ENCODE data around the gene ICAM4. TPM values are rescaled to one million over a fixed set of nuclear protein-coding genes. Genes with fewer than 3 reads are reported as not detected.

ICAM4 gene
- polyA plus RNA-seq, 1 donor from 2014 or later, result not detected

- peaks cover 74% of the 10 kb centered on the region for H3K27me3 ChIP-seq (ENCODE audit: insufficient read depth, low read depth, low read length)
- H2AFZ ChIP-seq (ENCODE audit: low read depth, low read length), result no peak overlapping the region
- no peak overlapping the region for H3K4me2 ChIP-seq (ENCODE audit: low read length)
- no peaks in the 10 kb centered on the region for H3F3A ChIP-seq (ENCODE audit: insufficient read depth, low read length, poor library complexity, severe bottlenecking)
- H3K9me3 ChIP-seq (ENCODE audit: low read length), result no peaks in the 10 kb centered on the region
- no peaks in the 10 kb centered on the region for H4K20me1 ChIP-seq (ENCODE audit: insufficient read depth)
- no peak overlapping the region for H3K4me3 ChIP-seq (ENCODE audit: low read length)
- no peak overlapping the region for H3K9ac ChIP-seq (ENCODE audit: low read length)
- TF ChIP-seq MXI1 (conservative IDR thresholded peaks at IDR 0.05; ENCODE audit: poor library complexity, severe bottlenecking), result no peak
- no peak for TF ChIP-seq TAF1 (IDR thresholded peaks at IDR 0.05; ENCODE audit: low read depth)
- no peak for TF ChIP-seq POLR2AphosphoS5 (IDR thresholded peaks at IDR 0.05)
- TF ChIP-seq EZH2 (IDR thresholded peaks at IDR 0.05; ENCODE audit: borderline replicate concordance, insufficient read depth, low read length, poor library complexity, severe bottlenecking), result no peak
- TF ChIP-seq, protein P1, sequence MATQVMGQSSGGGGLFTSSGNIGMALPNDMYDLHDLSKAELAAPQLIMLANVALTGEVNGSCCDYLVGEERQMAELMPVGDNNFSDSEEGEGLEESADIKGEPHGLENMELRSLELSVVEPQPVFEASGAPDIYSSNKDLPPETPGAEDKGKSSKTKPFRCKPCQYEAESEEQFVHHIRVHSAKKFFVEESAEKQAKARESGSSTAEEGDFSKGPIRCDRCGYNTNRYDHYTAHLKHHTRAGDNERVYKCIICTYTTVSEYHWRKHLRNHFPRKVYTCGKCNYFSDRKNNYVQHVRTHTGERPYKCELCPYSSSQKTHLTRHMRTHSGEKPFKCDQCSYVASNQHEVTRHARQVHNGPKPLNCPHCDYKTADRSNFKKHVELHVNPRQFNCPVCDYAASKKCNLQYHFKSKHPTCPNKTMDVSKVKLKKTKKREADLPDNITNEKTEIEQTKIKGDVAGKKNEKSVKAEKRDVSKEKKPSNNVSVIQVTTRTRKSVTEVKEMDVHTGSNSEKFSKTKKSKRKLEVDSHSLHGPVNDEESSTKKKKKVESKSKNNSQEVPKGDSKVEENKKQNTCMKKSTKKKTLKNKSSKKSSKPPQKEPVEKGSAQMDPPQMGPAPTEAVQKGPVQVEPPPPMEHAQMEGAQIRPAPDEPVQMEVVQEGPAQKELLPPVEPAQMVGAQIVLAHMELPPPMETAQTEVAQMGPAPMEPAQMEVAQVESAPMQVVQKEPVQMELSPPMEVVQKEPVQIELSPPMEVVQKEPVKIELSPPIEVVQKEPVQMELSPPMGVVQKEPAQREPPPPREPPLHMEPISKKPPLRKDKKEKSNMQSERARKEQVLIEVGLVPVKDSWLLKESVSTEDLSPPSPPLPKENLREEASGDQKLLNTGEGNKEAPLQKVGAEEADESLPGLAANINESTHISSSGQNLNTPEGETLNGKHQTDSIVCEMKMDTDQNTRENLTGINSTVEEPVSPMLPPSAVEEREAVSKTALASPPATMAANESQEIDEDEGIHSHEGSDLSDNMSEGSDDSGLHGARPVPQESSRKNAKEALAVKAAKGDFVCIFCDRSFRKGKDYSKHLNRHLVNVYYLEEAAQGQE (IDR thresholded peaks at IDR 0.05; ENCODE audit: borderline replicate concordance), result no peak
- no peaks in the 10 kb centered on the region for H3K9me2 ChIP-seq (ENCODE audit: insufficient read depth, low read length)
- no peak overlapping the region for H3K27ac ChIP-seq (ENCODE audit: low read length)
- H3K36me3 ChIP-seq (ENCODE audit: insufficient read depth, low read length), result no peaks in the 10 kb centered on the region
- no peaks in the 10 kb centered on the region for H3K79me2 ChIP-seq (replicated peaks; ENCODE audit: insufficient read depth, low read length)
Measured at GRCh38 chr19:10295305-10295846, 8.6 kb downstream of the ICAM4 start.

- Histone ChIP-seq H3K9me3 (ENCODE audit: low read length) (no peaks in the 10 kb centered on the region), H3F3A (ENCODE audit: insufficient read depth, low read length, poor library complexity, severe bottlenecking) (no peaks in the 10 kb centered on the region), H3K4me2 (ENCODE audit: low read length) (no peak overlapping the region), H3K79me2 (replicated peaks; ENCODE audit: insufficient read depth, low read length) (no peaks in the 10 kb centered on the region), H3K27me3 (ENCODE audit: insufficient read depth, low read depth, low read length) (peaks cover 67% of the 10 kb centered on the region), H3K36me3 (ENCODE audit: insufficient read depth, low read length) (no peaks in the 10 kb centered on the region), H4K20me1 (ENCODE audit: insufficient read depth) (no peaks in the 10 kb centered on the region), H3K4me3 (ENCODE audit: low read length) (no peak overlapping the region), H2AFZ (ENCODE audit: low read depth, low read length) (no peak overlapping the region), H3K27ac (ENCODE audit: low read length) (no peak overlapping the region), H3K9ac (ENCODE audit: low read length) (no peak overlapping the region), H3K9me2 (ENCODE audit: insufficient read depth, low read length) (no peaks in the 10 kb centered on the region)
- TF ChIP-seq MXI1 (conservative IDR thresholded peaks at IDR 0.05; ENCODE audit: poor library complexity, severe bottlenecking), result no peak
- TF ChIP-seq TAF1 (IDR thresholded peaks at IDR 0.05; ENCODE audit: low read depth), result no peak
- TF ChIP-seq EP300 (conservative IDR thresholded peaks at IDR 0.05; ENCODE audit: poor library complexity, severe bottlenecking), result no peak
- no peak for TF ChIP-seq SMC3 (conservative IDR thresholded peaks at IDR 0.05; ENCODE audit: poor library complexity)
- TF ChIP-seq, protein P1 (IDR thresholded peaks at IDR 0.05; ENCODE audit: borderline replicate concordance), result no peak
- TF ChIP-seq EZH2 (IDR thresholded peaks at IDR 0.05; ENCODE audit: borderline replicate concordance, insufficient read depth, low read length, poor library complexity, severe bottlenecking), result no peak
- TF ChIP-seq CTCF (IDR thresholded peaks at IDR 0.05; ENCODE audit: poor library complexity, severe bottlenecking), result no peak
- TF ChIP-seq POLR2AphosphoS5 (IDR thresholded peaks at IDR 0.05), result no peak
- no peak for TF ChIP-seq RAD21 (conservative IDR thresholded peaks at IDR 0.05)
Measured at GRCh38 chr19:10295847-10296591, 9.3 kb downstream of the ICAM4 start.

Measured in neural cell (in vitro differentiated cells).